ENCODE measurements around the gene EPB41L4B.
A peak's percentile ranks its signal among the peaks of the same experiment; 100 is the strongest.

The EPB41L4B gene

DNA sequence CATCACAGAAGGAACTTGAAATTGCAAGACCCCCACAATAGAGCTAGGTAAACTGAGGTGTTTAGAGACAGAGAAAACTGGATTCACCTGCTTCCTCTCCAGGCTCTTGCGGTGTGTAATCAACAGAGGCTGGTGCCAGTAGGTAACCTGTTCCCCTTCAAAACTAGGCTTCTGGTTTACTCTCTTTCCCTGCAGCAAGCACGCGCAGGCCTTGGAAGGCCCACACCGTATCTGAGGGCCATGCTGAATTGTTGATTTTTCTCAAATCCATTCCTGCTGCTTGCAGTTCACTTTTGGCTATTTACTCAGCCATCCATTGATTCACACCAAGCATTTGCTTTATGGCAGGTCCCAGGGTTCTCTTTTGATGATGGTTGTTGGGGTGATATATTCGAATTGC, 153.1 kb downstream of the EPB41L4B start:
- Mint-ChIP-seq H3K9me3 (no peaks in the 10 kb centered on the region), H3K36me3 (peaks cover 3% of the 10 kb centered on the region), H3K4me3 (peak overlapping the region; percentile 31), H3K27ac (no peak overlapping the region), H3K27me3 (peaks cover 33% of the 10 kb centered on the region), H3K4me1 (peaks cover 4% of the 10 kb centered on the region)

DNA sequence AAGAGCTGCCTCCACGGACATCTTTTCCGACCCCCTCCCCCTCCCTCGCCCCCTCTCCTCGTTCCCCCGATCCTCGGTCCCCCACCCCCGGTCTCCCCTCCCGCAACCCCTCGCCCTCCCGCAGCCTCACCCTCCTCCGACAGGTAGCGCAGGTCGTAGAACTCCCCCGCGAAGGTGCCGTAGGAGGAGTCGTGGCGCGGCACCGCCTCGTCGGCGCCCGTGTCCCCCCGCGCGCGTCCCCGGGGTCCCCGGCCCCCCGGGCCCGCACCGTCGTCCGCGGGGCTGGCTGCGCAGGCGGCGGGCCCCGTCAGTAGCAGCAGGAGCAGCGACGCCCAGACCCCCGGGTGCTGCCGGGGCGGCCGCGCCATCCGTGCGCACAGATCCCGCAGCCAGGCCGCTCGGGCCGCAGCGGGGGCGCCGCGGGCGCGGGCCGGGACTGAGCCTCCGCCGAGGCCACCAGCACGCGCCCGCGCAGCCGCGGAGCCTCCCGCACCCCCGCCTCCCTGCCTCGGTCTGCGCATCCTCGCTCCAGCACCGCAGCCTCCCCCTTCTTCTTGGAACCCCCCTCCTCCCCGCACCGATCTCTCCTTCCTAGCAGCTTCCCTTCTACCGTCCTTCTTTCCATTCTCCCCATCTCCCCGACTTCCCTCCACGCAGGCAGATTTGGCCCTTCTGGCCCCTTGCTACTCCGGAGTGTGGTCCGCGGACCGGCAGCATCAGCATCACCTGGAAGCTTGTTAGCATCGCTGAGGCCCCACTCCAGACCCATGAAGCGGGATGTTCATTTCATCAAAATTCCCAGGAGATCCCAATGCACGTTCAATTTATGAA, 153.9 kb downstream of the EPB41L4B start, which contains the start of gene FRRS1L:
TSS of gene FRRS1L (minus strand) at position 479 of the 831 bp plus-strand sequence. CDS start at position 368, 111 bp downstream.
- no peak within 1 kb of the TSS for H3K27ac Mint-ChIP-seq
- H3K4me1 Mint-ChIP-seq: peaks cover 4% of the 10 kb centered on the region
- peak within 1 kb of the TSS; percentile 70 for H3K4me3 Mint-ChIP-seq
- H3K9me3 Mint-ChIP-seq: no peaks in the 10 kb centered on the region
- H3K27me3 Mint-ChIP-seq: peaks cover 33% of the 10 kb centered on the region
- H3K36me3 Mint-ChIP-seq: peaks cover 3% of the 10 kb centered on the region

DNA sequence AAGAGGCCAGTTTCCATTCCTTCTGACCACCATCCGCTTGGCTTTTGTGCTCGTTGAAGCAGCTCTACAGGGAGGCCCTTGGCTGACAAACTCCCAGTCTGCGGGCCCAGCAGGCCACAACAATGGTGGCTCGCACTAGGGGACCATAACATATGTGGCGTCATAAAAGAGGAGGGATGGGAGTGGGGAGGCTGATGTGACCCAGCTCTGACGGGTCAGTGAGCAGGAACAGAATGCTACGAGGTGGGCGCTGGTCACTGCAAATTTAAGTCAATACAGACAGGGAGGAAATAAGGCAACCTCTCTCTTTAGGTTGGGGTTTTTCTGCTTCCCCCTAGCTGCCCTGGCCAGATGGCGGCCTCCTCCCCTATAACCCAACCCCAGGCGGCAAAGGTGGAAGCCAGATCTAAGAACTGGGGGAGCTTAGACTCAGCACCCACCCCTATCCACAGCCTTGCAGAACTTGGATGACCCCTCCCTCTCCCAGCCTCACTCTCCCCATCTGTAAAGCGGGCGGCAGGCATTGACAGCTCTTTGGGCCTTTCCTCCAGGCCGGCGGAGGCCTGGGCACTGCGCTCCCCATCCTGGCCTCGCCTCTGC, 154.6 kb downstream of the EPB41L4B start:
- H3K4me3 Mint-ChIP-seq: no peak overlapping the region
- H3K27ac Mint-ChIP-seq: no peak overlapping the region
- peaks cover 34% of the 10 kb centered on the region for H3K27me3 Mint-ChIP-seq
- H3K9me3 Mint-ChIP-seq: peaks cover 4% of the 10 kb centered on the region
- peaks cover 3% of the 10 kb centered on the region for H3K36me3 Mint-ChIP-seq
- H3K4me1 Mint-ChIP-seq: peaks cover 4% of the 10 kb centered on the region

DNA sequence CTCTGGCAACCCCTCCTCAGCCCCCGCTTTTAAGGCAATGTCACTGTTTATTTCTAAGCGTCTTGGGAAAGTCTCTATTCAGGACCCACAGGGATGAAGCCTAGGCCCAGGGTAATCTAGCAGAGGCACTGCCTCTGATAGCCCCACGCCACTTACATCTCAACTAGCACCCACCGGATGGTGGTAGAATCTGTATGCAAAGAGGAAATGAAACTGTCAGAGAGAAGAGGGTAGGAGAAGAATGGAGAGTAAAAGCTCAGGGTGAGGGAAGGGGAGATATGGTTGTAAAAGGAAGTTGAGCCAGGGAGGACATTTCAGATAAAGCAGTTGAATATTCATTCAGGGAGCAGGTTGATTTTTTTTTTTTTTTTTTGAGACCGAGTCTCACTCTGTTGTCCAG, 156.8 kb downstream of the EPB41L4B start:
- peaks cover 6% of the 10 kb centered on the region for H3K36me3 Mint-ChIP-seq
- peaks cover 7% of the 10 kb centered on the region for H3K9me3 Mint-ChIP-seq
- H3K27ac Mint-ChIP-seq: no peak overlapping the region
- no peak overlapping the region for H3K4me3 Mint-ChIP-seq
- peaks cover 32% of the 10 kb centered on the region for H3K27me3 Mint-ChIP-seq
- H3K4me1 Mint-ChIP-seq: peaks cover 4% of the 10 kb centered on the region

DNA sequence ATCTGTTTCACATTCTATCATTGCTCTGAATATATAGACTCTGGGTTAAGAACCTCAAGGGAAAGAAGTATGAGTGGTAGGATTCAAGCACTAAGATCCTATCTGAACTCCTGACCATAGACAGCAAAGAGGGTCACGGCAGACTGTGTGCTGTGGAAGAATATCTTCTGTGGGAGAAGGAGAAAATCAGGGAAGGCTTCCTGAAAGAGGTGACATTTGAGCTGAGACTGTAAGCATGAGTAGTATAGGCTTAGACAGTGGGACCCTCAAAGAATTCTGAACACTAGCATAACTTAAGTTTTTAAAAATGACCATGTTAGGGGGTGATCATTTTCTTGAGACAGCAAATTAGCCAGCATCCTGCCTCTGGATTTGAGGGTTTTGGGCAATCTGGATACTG, 157.7 kb downstream of the EPB41L4B start:
- Mint-ChIP-seq H3K27me3 (peaks cover 31% of the 10 kb centered on the region), H3K4me1 (peaks cover 4% of the 10 kb centered on the region), H3K4me3 (no peak overlapping the region), H3K9me3 (peaks cover 7% of the 10 kb centered on the region), H3K36me3 (peaks cover 6% of the 10 kb centered on the region), H3K27ac (no peak overlapping the region)

DNA sequence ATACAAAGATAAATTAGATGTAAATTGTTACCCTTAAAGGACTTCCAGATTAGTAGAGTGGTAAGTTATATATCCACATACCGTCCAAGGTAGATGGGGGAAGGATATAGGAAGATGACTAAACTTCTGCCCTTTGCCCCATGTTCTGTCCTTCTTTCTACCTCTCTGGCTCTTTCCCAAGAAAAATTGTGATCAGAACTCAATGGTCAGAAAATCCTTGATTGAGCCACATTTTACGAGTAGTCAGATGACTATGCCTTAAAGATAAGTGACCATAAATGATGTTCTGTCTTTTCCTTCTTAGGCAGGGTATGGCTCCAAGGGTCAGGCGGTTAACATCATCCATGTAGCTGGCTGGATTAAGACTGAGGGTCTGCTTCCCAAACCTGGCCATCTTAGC, 158.2 kb downstream of the EPB41L4B start:
- no peak overlapping the region for H3K27ac Mint-ChIP-seq
- peaks cover 6% of the 10 kb centered on the region for H3K36me3 Mint-ChIP-seq
- H3K9me3 Mint-ChIP-seq: peaks cover 7% of the 10 kb centered on the region
- H3K27me3 Mint-ChIP-seq: peaks cover 30% of the 10 kb centered on the region
- H3K4me1 Mint-ChIP-seq: peaks cover 4% of the 10 kb centered on the region
- H3K4me3 Mint-ChIP-seq: no peak overlapping the region

DNA sequence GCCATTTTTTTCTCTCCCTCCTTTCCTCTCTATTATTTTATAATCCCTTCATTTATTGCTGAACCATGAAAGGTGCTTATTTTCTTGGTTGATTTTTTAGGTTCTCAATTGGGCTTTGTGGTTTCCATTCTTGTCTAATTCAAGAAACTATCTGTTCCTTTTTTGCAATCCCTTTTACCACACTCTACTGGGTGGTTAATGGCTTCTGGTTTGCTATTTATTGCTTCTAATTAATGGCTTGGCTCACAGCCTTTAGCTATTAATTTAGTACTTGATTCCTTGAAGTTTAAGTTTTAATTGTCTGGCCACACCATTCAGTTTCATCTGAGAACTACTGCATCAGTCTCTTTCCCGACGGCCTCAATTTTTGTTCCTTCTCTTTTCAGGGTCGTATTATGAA, 159.4 kb downstream of the EPB41L4B start:
- Mint-ChIP-seq H3K36me3 (peaks cover 6% of the 10 kb centered on the region), H3K27ac (no peak overlapping the region), H3K4me1 (no peaks in the 10 kb centered on the region), H3K27me3 (peaks cover 27% of the 10 kb centered on the region), H3K4me3 (no peak overlapping the region), H3K9me3 (peaks cover 7% of the 10 kb centered on the region)

DNA sequence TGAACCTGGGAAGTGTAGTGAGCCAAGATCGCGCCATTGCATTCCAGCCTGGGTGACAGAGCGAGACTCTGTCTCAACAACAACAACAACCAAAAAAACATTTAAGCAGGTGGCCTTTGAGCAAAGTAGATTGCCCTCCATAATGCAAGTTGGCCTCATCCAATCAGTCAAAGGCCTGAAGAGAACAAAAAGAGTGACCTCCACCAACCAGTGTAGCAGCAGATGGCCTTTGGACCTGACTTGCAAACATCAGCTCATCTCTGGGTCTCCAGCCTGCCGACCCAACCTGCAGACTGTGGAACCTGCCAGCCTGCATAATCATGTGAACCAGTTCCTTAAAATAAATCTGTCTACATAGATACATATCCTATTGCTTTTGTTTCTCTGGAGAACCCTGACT, 161.3 kb downstream of the EPB41L4B start:
- Mint-ChIP-seq H3K27me3 (peaks cover 11% of the 10 kb centered on the region), H3K9me3 (peaks cover 7% of the 10 kb centered on the region), H3K4me1 (no peaks in the 10 kb centered on the region), H3K27ac (no peak overlapping the region), H3K36me3 (peaks cover 6% of the 10 kb centered on the region), H3K4me3 (no peak overlapping the region)

DNA sequence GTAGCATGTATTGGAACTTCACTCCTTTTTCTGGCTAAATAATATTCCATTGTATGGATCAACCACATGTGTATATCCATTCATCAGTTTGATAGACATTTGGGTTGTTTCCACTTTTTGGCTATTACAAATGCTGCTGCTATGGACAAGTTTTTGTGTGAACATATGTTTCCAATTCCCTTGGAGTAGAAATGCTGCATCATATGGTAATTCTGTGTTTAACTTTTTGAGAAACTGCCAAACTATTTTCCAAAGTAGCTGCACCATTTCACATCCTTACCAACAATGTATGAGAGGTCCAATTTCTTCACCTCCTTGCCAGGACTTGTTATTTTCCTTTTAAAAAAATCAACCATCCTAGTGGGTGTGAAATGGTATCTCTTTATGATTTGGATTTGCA, 162.2 kb downstream of the EPB41L4B start:
- Mint-ChIP-seq H3K27ac (peak overlapping the region; percentile 5), H3K9me3 (peaks cover 7% of the 10 kb centered on the region), H3K36me3 (peaks cover 4% of the 10 kb centered on the region), H3K27me3 (peaks cover 8% of the 10 kb centered on the region), H3K4me3 (no peak overlapping the region), H3K4me1 (no peaks in the 10 kb centered on the region)

DNA sequence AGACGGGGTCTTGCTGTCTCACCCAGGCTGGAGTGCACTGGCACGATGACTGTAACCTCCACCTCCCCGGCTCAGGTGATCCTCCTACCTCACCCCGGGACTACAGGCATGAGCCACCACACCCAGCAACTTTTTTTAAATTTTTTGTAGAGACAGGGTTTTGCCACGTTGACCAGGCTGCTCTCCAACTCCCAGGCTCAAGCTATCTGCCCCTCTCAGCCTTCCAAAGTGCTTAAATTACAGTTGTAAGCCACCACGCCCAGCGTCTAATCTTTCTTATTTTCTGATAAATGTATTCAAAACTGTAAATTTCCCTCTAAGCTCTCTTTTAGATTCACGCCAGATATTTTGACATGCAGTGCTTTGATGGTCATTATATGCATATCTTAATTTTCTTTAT, 164.2 kb downstream of the EPB41L4B start:
- Mint-ChIP-seq H3K9me3 (peaks cover 7% of the 10 kb centered on the region), H3K27me3 (peaks cover 8% of the 10 kb centered on the region), H3K4me1 (no peaks in the 10 kb centered on the region), H3K27ac (no peak overlapping the region), H3K4me3 (no peak overlapping the region), H3K36me3 (peaks cover 4% of the 10 kb centered on the region)

DNA sequence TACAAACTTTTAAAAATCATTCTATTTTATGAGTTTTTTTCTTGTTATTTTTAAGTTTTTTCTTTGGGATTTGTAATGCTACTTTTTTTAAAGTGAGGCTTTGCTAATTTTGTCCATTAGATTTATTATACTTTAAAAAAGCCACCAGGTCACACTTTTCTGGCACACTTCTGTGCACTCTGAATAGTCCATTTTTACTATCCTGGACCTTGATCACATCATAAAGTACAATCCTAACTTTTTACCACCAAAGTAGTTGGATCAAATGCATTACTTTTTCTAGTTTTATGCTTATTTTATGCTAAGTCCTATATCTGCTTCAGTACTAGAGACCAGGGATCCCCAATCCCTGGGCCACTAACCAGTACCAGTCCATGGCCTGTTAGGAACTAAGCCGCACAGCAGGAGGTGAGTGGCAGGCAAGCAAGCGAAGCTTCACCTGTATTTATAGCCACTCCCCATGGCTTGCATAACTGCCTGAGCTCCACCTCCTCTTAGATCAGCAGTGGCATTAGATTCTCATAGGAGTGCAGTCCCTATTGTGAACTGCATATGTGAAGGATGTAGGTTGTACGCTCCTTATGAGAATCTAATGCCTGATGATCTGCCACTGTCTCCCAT, 169.8 kb downstream of the EPB41L4B start:
- no peaks in the 10 kb centered on the region for H3K4me1 Mint-ChIP-seq
- H3K36me3 Mint-ChIP-seq: no peaks in the 10 kb centered on the region
- no peak overlapping the region for H3K27ac Mint-ChIP-seq
- H3K9me3 Mint-ChIP-seq: no peaks in the 10 kb centered on the region
- H3K4me3 Mint-ChIP-seq: no peak overlapping the region
- no peaks in the 10 kb centered on the region for H3K27me3 Mint-ChIP-seq

DNA sequence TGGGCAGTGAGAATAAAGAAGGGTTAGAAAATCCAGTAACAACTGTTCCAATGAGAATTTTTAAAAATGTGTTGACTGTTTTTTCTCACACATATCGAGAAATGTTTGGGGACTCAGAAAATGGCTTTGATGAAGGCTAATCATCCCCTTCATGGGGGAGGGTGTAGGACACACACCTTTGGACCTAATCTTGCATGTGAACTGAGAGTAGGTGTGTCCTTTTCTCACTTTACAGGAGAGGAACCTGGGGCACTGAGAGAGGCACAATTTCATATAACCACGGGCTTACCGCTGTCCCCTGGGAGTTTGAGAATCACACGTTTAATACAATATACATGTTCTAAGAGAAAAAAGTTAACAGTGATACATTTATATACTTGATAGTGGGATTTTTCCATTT, 171.1 kb downstream of the EPB41L4B start:
- Mint-ChIP-seq H3K27ac (no peak overlapping the region), H3K9me3 (no peaks in the 10 kb centered on the region), H3K4me3 (no peak overlapping the region), H3K4me1 (no peaks in the 10 kb centered on the region), H3K27me3 (no peaks in the 10 kb centered on the region), H3K36me3 (no peaks in the 10 kb centered on the region)

DNA sequence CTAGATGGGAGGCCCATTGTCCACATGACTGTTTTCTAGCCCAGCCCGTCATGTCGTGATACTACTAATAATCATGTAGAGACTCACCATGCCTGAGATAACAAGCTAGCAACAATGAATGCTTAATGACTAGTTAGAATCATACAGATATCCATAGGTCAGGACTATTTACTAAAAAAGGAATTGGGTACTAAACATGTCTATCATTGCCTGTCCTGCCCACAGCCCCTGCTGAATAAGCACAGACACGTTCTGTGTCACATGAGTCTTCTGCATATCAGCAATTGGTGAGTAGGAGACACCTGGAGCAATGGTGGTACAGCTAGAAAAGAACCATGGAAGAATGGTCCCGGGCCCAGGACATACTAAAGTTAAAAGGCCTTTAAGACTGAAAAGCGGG, 171.8 kb downstream of the EPB41L4B start:
- Mint-ChIP-seq H3K36me3 (no peaks in the 10 kb centered on the region), H3K9me3 (no peaks in the 10 kb centered on the region), H3K27me3 (no peaks in the 10 kb centered on the region)

DNA sequence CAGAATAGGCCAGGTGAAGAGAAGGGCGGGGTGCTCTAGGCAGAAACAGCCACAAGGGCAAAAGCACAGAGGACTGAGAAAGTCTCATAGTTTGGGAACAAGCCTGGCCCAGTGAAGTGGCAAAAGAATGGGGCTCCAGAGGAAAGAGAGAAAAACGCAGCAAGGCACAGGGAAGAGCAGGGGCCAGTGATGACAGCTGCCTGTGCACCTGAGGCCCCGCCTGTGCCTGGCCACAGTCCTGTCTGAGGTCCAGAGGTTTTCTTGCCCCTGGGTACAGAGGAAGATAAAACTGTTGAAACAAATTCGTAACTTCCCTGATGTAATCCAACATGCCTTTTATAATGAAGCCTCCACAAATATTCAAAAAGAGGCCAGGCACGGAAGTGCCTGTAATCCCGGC, 175.8 kb downstream of the EPB41L4B start:
- Mint-ChIP-seq H3K27ac (no peak overlapping the region), H3K36me3 (no peaks in the 10 kb centered on the region), H3K4me1 (peaks cover 6% of the 10 kb centered on the region), H3K27me3 (no peaks in the 10 kb centered on the region), H3K9me3 (no peaks in the 10 kb centered on the region), H3K4me3 (no peak overlapping the region)

More for the DNA sequence above, 171.8 kb downstream of the EPB41L4B start:
- Mint-ChIP-seq H3K27ac (no peak overlapping the region), H3K4me3 (no peak overlapping the region), H3K4me1 (peaks cover 3% of the 10 kb centered on the region)

DNA sequence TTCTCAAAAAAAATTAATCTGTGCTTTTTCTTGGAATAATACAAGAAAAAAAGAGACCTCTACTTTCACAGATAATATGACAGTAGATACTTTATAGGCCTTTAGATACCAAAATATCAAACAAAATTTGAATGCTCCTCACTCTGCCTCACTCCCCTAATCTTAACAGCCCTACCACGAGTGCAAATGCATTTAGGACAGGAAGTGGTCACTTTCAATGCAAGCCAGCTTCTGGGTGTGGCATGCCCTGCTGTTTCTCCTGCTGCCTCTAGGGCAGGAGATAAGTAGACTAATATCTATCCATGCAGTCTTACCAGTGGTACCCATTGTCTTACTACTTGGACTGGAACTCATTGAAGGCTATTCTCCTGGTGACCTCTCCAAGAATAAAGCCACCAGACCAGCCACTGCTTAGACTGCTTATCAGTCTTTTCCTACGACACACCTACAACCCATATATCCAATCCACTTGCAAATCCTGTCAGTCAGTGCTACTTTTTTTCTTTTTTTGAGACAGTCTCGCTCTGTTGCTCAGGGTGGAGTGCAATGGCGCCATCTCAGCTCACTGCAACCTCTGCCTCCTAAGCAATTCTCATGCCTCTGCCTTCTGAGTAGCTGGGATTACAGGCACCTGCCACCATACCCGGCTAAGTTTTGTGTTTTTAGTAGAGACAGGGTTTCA, 176.8 kb downstream of the EPB41L4B start:
- Mint-ChIP-seq H3K36me3 (no peaks in the 10 kb centered on the region), H3K27ac (no peak overlapping the region), H3K4me3 (no peak overlapping the region), H3K27me3 (no peaks in the 10 kb centered on the region), H3K4me1 (peaks cover 6% of the 10 kb centered on the region), H3K9me3 (no peaks in the 10 kb centered on the region)

Measured in activated naive CD4-positive, alpha-beta T cell treated with anti-CD3 and anti-CD28 coated beads, Interleukin-2, amount 50 U/mL, for 24 hours (primary cell).